ENCODE data around the gene IGF1R.

The IGF1R gene

GRCh38 chr15:98920091-98920880, 271.9 kb downstream of the IGF1R start:
- Histone ChIP-seq H3K27ac (replicated peaks) (no peak overlapping the region), H3K4me3 (replicated peaks; ENCODE audit: insufficient read depth, low read length) (no peak overlapping the region), H3K27me3 (ENCODE audit: insufficient read depth, poor library complexity, severe bottlenecking) (no peaks in the 10 kb centered on the region)
- peak; percentile 11 to 12 for DNase-seq (ENCODE audit: low read depth in 1 of 2, low spot score in 1 of 2)
- TF ChIP-seq CTCF (IDR thresholded peaks at IDR 0.05; ENCODE audit: insufficient read depth, low read length), result no peak
- TF ChIP-seq SPI1 (IDR thresholded peaks at IDR 0.05; ENCODE audit: borderline replicate concordance, low read depth), result no peak
- TF ChIP-seq GABPA (IDR thresholded peaks at IDR 0.05; ENCODE audit: low read depth), result no peak
- TF ChIP-seq POLR2AphosphoS5 (IDR thresholded peaks at IDR 0.05; ENCODE audit: low read depth), result no peak
- TF ChIP-seq REST (IDR thresholded peaks at IDR 0.05; ENCODE audit: insufficient replicate concordance, low read depth), result no peak

- TF ChIP-seq REST (IDR thresholded peaks at IDR 0.05; ENCODE audit: insufficient replicate concordance, low read depth) (no peak), GABPA (IDR thresholded peaks at IDR 0.05; ENCODE audit: low read depth) (no peak), CTCF (IDR thresholded peaks at IDR 0.05; ENCODE audit: insufficient read depth, low read length) (no peak), SPI1 (IDR thresholded peaks at IDR 0.05; ENCODE audit: borderline replicate concordance, low read depth) (no peak), POLR2AphosphoS5 (IDR thresholded peaks at IDR 0.05; ENCODE audit: low read depth) (no peak)
- DNase-seq (ENCODE audit: low read depth in 1 of 2, low spot score in 1 of 2), result no peak
- Histone ChIP-seq H3K27me3 (ENCODE audit: insufficient read depth, poor library complexity, severe bottlenecking) (no peaks in the 10 kb centered on the region), H3K27ac (replicated peaks) (no peak overlapping the region), H3K4me3 (replicated peaks; ENCODE audit: insufficient read depth, low read length) (no peak overlapping the region)
These were observed 274.8 kb downstream of the IGF1R start for GRCh38 chr15:98923171-98923570.

GRCh38 chr15:98923579-98923978, 275.2 kb downstream of the IGF1R start:
- no peak overlapping the region for H3K4me3 ChIP-seq (replicated peaks; ENCODE audit: insufficient read depth, low read length)
- no peaks in the 10 kb centered on the region for H3K27me3 ChIP-seq (ENCODE audit: insufficient read depth, poor library complexity, severe bottlenecking)
- H3K27ac ChIP-seq (replicated peaks), result no peak overlapping the region
- DNase-seq (ENCODE audit: low read depth in 1 of 2, low spot score in 1 of 2), result no peak
- TF ChIP-seq GABPA (IDR thresholded peaks at IDR 0.05; ENCODE audit: low read depth), result no peak
- no peak for TF ChIP-seq CTCF (IDR thresholded peaks at IDR 0.05; ENCODE audit: insufficient read depth, low read length)
- no peak for TF ChIP-seq SPI1 (IDR thresholded peaks at IDR 0.05; ENCODE audit: borderline replicate concordance, low read depth)
- TF ChIP-seq POLR2AphosphoS5 (IDR thresholded peaks at IDR 0.05; ENCODE audit: low read depth), result no peak
- no peak for TF ChIP-seq REST (IDR thresholded peaks at IDR 0.05; ENCODE audit: insufficient replicate concordance, low read depth)
